Lung microvascular endothelial cell (primary cell): ENCODE measurements around the gene NEK7. TPM values are rescaled to one million over a fixed set of nuclear protein-coding genes. Genes with fewer than 3 reads are reported as not detected.

Experiments
- DNase-seq, 2 donors: peaks; one replicate each; pipeline versions ENCODE4 v3.0.0 to v3.0.0-alpha.2; 2010; ENCODE audit warnings: low read depth in 2 of 2
- total RNA-seq: library from RNA; depleted of rRNA; stranded (reverse); fragments of >200 nt; gene quantifications from 2 replicates; pipeline ENCODE4 v1.2.1, GENCODE V29; 2014

The NEK7 gene
- total RNA-seq, 1 donor from 2014 or later = 57.1 TPM

- DNase-seq = no peak
These were observed 99.0 kb downstream of the NEK7 start for GRCh38 chr1:198255784-198256183.

- no peak for DNase-seq
These were observed 101.7 kb downstream of the NEK7 start for GRCh38 chr1:198258491-198258890.

GRCh38 chr1:198259333-198260074 is 102.7 kb downstream of the NEK7 start:
- no peak for DNase-seq

DNA sequence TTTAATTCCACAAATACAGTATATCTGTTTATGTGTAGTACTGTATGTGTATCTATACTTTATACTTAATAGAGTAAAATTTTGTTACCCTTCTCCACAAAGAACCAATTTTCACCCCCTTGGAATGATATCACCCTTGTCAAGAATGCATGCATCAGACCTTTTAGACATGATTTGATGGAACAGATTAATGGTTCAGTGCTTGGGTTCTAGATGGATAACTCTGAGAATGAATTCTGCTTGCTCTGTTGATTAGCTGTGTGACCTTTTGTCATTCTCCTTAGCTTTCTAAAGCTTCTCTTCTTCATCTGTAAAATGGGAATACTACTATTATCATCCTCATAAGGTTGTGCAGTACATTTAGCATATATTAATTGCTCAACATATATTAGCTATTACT is 105.1 kb downstream of the NEK7 start:
- no peak for DNase-seq

GRCh38 chr1:198263186-198263585 is 106.4 kb downstream of the NEK7 start:
- DNase-seq = no peak

- DNase-seq = no peak
These were observed 107.5 kb downstream of the NEK7 start for GRCh38 chr1:198264282-198264681.

- peak in 1 of 2 donors; percentile 36 for DNase-seq
These were observed 108.4 kb downstream of the NEK7 start for GRCh38 chr1:198265073-198265661.

GRCh38 chr1:198267056-198267455 is 110.3 kb downstream of the NEK7 start:
- DNase-seq = no peak

GRCh38 chr1:198267921-198268320 is 111.1 kb downstream of the NEK7 start:
- peak in 1 of 2 donors; percentile 51 for DNase-seq

GRCh38 chr1:198268784-198269645 is 112.2 kb downstream of the NEK7 start:
- DNase-seq = peak; percentile 42 to 47

DNA sequence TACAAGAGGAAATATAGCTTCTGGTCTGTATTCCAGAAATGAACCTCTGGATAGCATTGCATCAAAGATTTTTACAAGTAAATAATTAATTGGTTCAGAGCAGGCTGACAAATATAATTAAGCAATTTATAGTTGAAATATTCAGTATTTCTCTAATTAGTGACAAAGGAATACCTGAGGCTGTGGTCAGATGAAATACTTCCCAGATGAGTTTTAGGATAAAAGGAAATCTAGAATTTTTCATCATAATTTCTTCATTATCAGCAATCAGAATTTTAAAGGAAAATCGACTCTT is 112.8 kb downstream of the NEK7 start:
- DNase-seq = no peak

GRCh38 chr1:198270273-198270828 is 113.6 kb downstream of the NEK7 start:
- DNase-seq = peak; percentile 39 to 44

GRCh38 chr1:198271467-198271866 is 114.7 kb downstream of the NEK7 start:
- no peak for DNase-seq

GRCh38 chr1:198272492-198272891 is 115.7 kb downstream of the NEK7 start:
- no peak for DNase-seq

GRCh38 chr1:198273748-198274295 is 117.0 kb downstream of the NEK7 start:
- DNase-seq = peak in 1 of 2 donors; percentile 44

DNA sequence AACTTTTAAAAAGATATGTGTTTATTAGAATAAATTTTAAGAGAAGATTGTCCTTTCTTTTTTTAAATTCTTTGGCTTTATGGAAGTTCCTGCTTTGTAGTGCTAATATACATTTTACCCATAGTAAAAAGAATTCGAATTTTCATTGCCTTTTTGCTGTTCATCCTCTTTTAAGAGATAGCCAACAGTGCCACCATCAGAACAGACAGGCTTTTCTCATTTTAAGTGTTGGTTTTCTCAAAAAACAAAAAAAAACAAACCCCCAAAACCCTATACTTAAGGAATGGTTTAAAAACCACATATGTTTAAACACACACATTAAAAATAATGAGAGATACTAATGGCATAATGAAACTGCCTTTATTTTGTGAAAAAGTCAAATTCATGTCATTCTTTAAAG is 118.8 kb downstream of the NEK7 start:
- no peak for DNase-seq

GRCh38 chr1:198276241-198276640 is 119.4 kb downstream of the NEK7 start:
- DNase-seq = no peak

- no peak for DNase-seq
These were observed 122.1 kb downstream of the NEK7 start for GRCh38 chr1:198278943-198279342.

- no peak for DNase-seq
These were observed 123.3 kb downstream of the NEK7 start for GRCh38 chr1:198280080-198280479.

GRCh38 chr1:198281911-198282310 is 125.1 kb downstream of the NEK7 start:
- no peak for DNase-seq

- DNase-seq = no peak
These were observed 126.4 kb downstream of the NEK7 start for GRCh38 chr1:198283222-198283621.

GRCh38 chr1:198287916-198288315 is 131.1 kb downstream of the NEK7 start:
- DNase-seq = no peak
